H1 (cell line): ENCODE results near the gene PDK4. TPM values are rescaled to one million over a fixed set of nuclear protein-coding genes. Genes with fewer than 3 reads are reported as not detected.

Source experiments
- ATF2 ChIP-seq: IDR thresholded peaks from 2 replicates; pipeline ENCODE4 v1.6.1; 2012; ENCODE audit warnings: low read length, inconsistent platforms
- EZH2 ChIP-seq: fragments of 200-600 bp; sonication (generic); IDR thresholded peaks from 2 replicates; pipeline ENCODE4 v1.7.1; 2012; ENCODE audit warnings: low read depth, mild to moderate bottlenecking, moderate library complexity, low read length, inconsistent platforms; ENCODE audit not compliant: severe bottlenecking
- GABPA ChIP-seq: IDR thresholded peaks from 2 replicates; pipeline ENCODE4 v1.6.1; 2011; ENCODE audit warnings: mild to moderate bottlenecking, low read length, moderate library complexity, borderline replicate concordance; ENCODE audit not compliant: insufficient read depth
- HDAC2 ChIP-seq, 2 experiments: fragments of 300-600 bp in 1 of 2; sonication (generic) in 1 of 2; IDR thresholded peaks; 2 replicates each; pipeline ENCODE4 v1.6.1; 2011 to 2012; ENCODE audit warnings: low read depth in 2 of 2, low read length in 2 of 2, mild to moderate bottlenecking in 2 of 2, moderate library complexity in 2 of 2, borderline replicate concordance in 1 of 2, inconsistent platforms in 1 of 2
- PHF8 ChIP-seq: fragments of 200-600 bp; sonication (generic); conservative IDR thresholded peaks from 2 replicates; pipeline ENCODE4 v1.7.1; 2012; ENCODE audit warnings: low read depth, mild to moderate bottlenecking, inconsistent platforms, low read length, moderate library complexity
- SAP30 ChIP-seq: fragments of 300-600 bp; sonication (generic); IDR thresholded peaks from 2 replicates; pipeline ENCODE4 v1.7.1; 2012; ENCODE audit warnings: low read length, moderate library complexity, mild to moderate bottlenecking, inconsistent platforms; ENCODE audit not compliant: insufficient read depth, insufficient replicate concordance
- SIRT6 ChIP-seq: IDR thresholded peaks from one replicate; pipeline ENCODE4 v1.7.1; 2012; ENCODE audit warnings: low read length, inconsistent platforms
- polyA plus RNA-seq, 7 experiments: library from polyadenylated mRNA; depleted of rRNA in 3 of 7; stranded (reverse) in 5 of 7; unstranded in 2 of 7; fragments of >200 nt in 5 of 7; fragments of 200-250 nt in 2 of 7; gene quantifications; 1 replicate in 5 of 7; 2 replicates in 1 of 7; 4 replicates in 1 of 7; pipeline versions ENCODE4 v1.2.1 to v1.2.3, GENCODE V29; 2011 to 2013; ENCODE audit warnings: missing spikeins in 2 of 7, mixed read lengths in 2 of 7
- total RNA-seq: library from RNA; stranded (reverse); fragmentation: NEBNext Ultra II Directional; extraction: Animal tissue kit (Norgen Biotek cat#: 25700); gene quantifications from 2 replicates; pipeline ENCODE4 v1.2.1, GENCODE V29; 2021
- TF ChIP-seq, protein P1 (sequence below): IDR thresholded peaks from 2 replicates; pipeline ENCODE4 v1.6.1; 2011; ENCODE audit warnings: low read length, improper control_type of control experiment

PDK4 gene
- total and polyA plus RNA-seq, 2 of the 8 experiments (the other 6 are each of a cell fraction or from before 2014, with no cell fraction given), result 0.26 TPM; not detected in 1

- no peak for TF ChIP-seq SAP30
- TF ChIP-seq ATF2, result no peak
- no peak for TF ChIP-seq GABPA
- no peak for TF ChIP-seq EZH2
- no peak for TF ChIP-seq PHF8
- no peak for TF ChIP-seq SIRT6
- TF ChIP-seq, protein P1, sequence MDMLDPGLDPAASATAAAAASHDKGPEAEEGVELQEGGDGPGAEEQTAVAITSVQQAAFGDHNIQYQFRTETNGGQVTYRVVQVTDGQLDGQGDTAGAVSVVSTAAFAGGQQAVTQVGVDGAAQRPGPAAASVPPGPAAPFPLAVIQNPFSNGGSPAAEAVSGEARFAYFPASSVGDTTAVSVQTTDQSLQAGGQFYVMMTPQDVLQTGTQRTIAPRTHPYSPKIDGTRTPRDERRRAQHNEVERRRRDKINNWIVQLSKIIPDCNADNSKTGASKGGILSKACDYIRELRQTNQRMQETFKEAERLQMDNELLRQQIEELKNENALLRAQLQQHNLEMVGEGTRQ, result no peak
- TF ChIP-seq HDAC2 (IDR thresholded peaks at IDR 0.05; ENCODE audit: borderline replicate concordance in 1 of 2, low read depth in 2 of 2, low read length in 2 of 2), result no peak
These were observed 27.5 kb upstream of the PDK4 start (continued) for GRCh38 chr7:95623788-95624187.
